Measurements from ENCODE around the gene ATXN10. TPM values are rescaled to one million over a fixed set of nuclear protein-coding genes. Genes with fewer than 3 reads are reported as not detected.

The ATXN10 gene
- polyA plus RNA-seq, 2 donors, result 23.1 to 82.7 TPM

DNA sequence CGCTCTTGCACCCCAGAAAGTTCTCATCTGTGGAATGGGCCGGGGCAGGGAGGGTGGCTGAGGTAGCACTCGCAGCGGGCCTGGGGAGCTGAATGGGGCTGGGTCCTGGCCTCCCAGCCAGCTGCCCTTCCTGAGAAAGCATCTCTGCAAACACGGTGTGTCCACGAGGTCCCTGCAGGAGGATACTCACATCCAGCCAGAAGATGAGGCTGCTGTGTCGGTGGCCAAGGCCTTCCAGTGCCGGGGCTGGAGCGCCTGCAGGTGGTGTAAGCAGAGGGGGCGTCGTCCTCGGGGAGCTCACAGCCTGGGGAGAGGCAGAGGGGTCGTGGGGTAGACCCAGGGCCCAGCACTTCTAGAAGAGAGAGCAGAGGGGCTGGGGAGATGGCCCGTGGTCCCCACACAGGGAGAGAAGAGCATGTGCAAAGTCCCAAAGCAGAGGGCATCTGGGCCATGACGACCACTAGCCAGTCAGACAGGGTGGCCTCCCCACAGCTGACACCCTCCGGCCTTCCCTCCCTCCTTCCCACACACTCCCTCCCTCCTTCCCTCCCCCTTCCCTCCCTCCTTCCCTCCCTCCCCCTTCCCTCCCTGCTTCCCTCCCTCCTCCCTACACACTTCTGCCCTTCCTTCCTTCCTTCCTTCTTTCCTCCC, 207.4 kb downstream of the ATXN10 start:
- H3K36me3 ChIP-seq (ENCODE audit: control insufficient read depth in 2 of 2, insufficient read depth in 2 of 2, low read length in 1 of 2), result no peaks in the 10 kb centered on the region
- H3K27me3 ChIP-seq (ENCODE audit: control insufficient read depth in 1 of 2, insufficient read depth in 2 of 2, low read length in 2 of 2), result peaks cover 0 to 7% of the 10 kb centered on the region in 2 donors
- no peak overlapping the region for H3K4me3 ChIP-seq (ENCODE audit: low read depth in 1 of 2, low read length in 2 of 2)
- no peak overlapping the region for H3K27ac ChIP-seq (ENCODE audit: low read depth in 2 of 2, low read length in 1 of 2)
- H3K9me3 ChIP-seq (ENCODE audit: control insufficient read depth in 2 of 2, insufficient read depth in 1 of 2, low read depth in 1 of 2, low read length in 1 of 2), result no peaks in the 10 kb centered on the region
- 44 to 50% methylated on average over 16 of the region's 16 CpGs for WGBS, 2 donors
- H3K4me1 ChIP-seq (ENCODE audit: control insufficient read depth in 2 of 2, insufficient read depth in 2 of 2, low read length in 1 of 2), result peaks cover 0 to 18% of the 10 kb centered on the region in 2 donors

DNA sequence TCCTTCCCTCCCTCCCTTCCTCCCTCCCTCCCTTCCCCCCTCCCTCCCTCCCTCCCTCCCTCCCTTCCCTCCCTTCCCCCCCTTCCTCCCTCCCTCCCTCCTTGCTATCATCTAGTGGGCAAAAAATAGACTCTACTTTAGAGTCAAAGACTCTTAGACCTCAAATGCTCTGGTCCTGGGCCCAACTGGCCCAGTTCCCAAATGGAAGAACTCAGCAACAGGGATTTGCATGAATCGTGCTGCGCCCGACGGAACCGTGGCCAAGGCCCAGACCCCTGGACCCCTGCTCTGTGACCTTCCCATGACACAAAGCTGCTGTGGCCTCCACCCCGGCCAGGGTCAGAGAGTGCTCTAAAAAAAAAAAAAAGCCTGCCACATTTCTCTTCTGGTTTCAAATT, 207.9 kb downstream of the ATXN10 start:
- Histone ChIP-seq H3K4me3 (ENCODE audit: low read depth in 1 of 2, low read length in 2 of 2) (no peak overlapping the region), H3K9me3 (ENCODE audit: control insufficient read depth in 2 of 2, insufficient read depth in 1 of 2, low read depth in 1 of 2, low read length in 1 of 2) (no peaks in the 10 kb centered on the region), H3K4me1 (ENCODE audit: control insufficient read depth in 2 of 2, insufficient read depth in 2 of 2, low read length in 1 of 2) (peaks cover 0 to 18% of the 10 kb centered on the region in 2 donors), H3K36me3 (ENCODE audit: control insufficient read depth in 2 of 2, insufficient read depth in 2 of 2, low read length in 1 of 2) (no peaks in the 10 kb centered on the region), H3K27ac (ENCODE audit: low read depth in 2 of 2, low read length in 1 of 2) (no peak overlapping the region), H3K27me3 (ENCODE audit: control insufficient read depth in 1 of 2, insufficient read depth in 2 of 2, low read length in 2 of 2) (peaks cover 0 to 7% of the 10 kb centered on the region in 2 donors)
- WGBS, 2 donors, result 37 to 58% methylated on average over 6 of the region's 6 CpGs

DNA sequence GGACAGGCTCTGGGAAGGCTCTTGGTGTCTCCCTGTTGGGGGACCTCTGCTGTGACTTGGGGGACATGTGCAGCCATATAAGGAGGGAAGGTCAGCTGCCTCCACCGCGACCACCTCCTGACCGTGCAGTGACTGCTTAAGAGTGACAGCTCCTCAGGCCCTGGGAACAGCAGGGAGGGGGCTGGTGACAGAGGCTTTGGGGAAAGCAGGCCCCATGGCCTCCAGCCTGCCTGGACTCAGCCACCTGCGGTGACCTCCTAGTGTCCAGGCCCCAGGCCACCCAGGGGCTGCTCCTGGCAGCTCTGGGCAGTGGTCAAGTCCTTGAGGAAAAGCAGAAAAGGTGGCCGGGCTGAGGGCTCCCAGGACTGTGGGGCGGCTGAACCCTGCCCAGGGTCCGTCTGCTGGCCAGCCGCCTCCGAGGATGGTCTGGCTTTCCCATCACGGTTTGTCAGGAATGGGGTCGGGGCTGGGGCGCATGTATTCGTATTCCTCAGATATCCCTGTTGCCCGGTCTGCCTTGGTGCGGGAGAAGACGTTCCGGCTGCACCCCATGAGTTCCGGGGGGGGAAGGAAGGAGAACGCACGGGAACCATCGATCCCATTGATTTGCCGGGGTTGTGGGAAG, 208.6 kb downstream of the ATXN10 start:
- peaks cover 0 to 7% of the 10 kb centered on the region in 2 donors for H3K27me3 ChIP-seq (ENCODE audit: control insufficient read depth in 1 of 2, insufficient read depth in 2 of 2, low read length in 2 of 2)
- H3K9me3 ChIP-seq (ENCODE audit: control insufficient read depth in 2 of 2, insufficient read depth in 1 of 2, low read depth in 1 of 2, low read length in 1 of 2), result no peaks in the 10 kb centered on the region
- H3K36me3 ChIP-seq (ENCODE audit: control insufficient read depth in 2 of 2, insufficient read depth in 2 of 2, low read length in 1 of 2), result no peaks in the 10 kb centered on the region
- 27 to 36% methylated on average over 21 to 22 of the region's 22 CpGs for WGBS, 2 donors
- no peak overlapping the region for H3K27ac ChIP-seq (ENCODE audit: low read depth in 2 of 2, low read length in 1 of 2)
- no peak overlapping the region for H3K4me3 ChIP-seq (ENCODE audit: low read depth in 1 of 2, low read length in 2 of 2)
- H3K4me1 ChIP-seq (ENCODE audit: control insufficient read depth in 2 of 2, insufficient read depth in 2 of 2, low read length in 1 of 2), result peaks cover 0 to 18% of the 10 kb centered on the region in 2 donors

DNA sequence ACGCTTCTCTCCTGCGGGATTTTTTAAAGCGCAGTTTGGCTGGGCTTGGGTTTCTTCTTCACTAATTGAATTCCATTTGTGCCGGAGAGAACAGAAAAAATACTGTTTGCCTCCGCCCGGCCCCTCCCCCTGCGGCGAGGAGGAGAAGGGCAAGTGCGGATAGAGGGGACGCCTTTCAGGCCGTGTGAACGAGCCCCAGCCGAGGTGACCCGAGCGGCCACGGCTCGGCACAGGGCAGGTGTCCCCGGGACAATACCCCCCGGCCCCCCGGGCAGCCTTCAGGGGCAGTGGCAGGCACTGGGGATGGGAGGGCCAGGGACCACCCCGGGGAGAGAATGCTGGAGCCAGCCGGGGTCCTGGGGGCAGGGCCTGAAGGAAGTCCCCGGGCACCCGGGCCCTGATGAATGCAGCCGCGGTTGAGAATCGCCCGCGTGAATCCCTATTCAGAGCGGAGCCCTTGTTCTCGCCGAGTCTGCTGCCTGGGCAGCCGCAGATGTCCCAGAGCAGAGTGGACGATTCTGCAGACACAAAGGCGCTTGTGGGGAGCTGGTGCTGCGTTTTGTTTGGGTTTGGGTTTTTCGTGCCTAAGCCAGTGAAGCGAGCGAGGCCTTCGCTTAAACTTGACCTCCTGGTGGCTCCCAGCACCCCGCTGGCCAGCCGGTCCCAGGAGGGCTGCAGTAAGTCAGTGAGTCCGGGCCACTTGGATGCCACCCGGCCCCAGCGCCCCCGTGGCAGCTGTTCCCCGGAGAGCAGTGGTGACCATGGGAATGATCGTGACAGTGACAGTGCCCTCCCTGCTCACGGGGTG, 209.3 kb downstream of the ATXN10 start:
- Histone ChIP-seq H3K4me1 (ENCODE audit: control insufficient read depth in 2 of 2, insufficient read depth in 2 of 2, low read length in 1 of 2) (peaks cover 0 to 18% of the 10 kb centered on the region in 2 donors), H3K9me3 (ENCODE audit: control insufficient read depth in 2 of 2, insufficient read depth in 1 of 2, low read depth in 1 of 2, low read length in 1 of 2) (no peaks in the 10 kb centered on the region), H3K27ac (ENCODE audit: low read depth in 2 of 2, low read length in 1 of 2) (no peak overlapping the region), H3K36me3 (ENCODE audit: control insufficient read depth in 2 of 2, insufficient read depth in 2 of 2, low read length in 1 of 2) (no peaks in the 10 kb centered on the region), H3K4me3 (ENCODE audit: low read depth in 1 of 2, low read length in 2 of 2) (no peak overlapping the region), H3K27me3 (ENCODE audit: control insufficient read depth in 1 of 2, insufficient read depth in 2 of 2, low read length in 2 of 2) (peaks cover 0 to 7% of the 10 kb centered on the region in 2 donors)
- 19 to 29% methylated on average over 49 of the region's 49 CpGs for WGBS, 2 donors

DNA sequence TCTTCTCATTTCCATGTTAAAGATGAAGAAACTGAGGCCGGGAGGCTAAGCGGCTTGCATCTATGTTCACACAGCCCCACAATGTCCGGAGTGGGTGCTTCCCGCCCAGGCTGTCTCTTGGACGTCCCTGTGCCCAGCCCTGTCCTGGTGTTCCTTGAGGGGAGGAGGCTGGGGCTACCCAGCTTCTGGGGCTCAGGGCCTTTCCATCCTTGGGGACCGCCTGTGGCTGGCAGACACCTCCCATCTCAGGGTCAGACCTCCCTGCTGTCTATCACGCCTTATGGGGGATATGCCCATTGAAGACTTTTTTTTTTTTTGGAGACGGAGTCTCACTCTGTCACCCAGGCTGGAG, 209.9 kb downstream of the ATXN10 start:
- Histone ChIP-seq H3K36me3 (ENCODE audit: control insufficient read depth in 2 of 2, insufficient read depth in 2 of 2, low read length in 1 of 2) (no peaks in the 10 kb centered on the region), H3K4me1 (ENCODE audit: control insufficient read depth in 2 of 2, insufficient read depth in 2 of 2, low read length in 1 of 2) (peaks cover 0 to 18% of the 10 kb centered on the region in 2 donors), H3K27ac (ENCODE audit: low read depth in 2 of 2, low read length in 1 of 2) (no peak overlapping the region), H3K9me3 (ENCODE audit: control insufficient read depth in 2 of 2, insufficient read depth in 1 of 2, low read depth in 1 of 2, low read length in 1 of 2) (no peaks in the 10 kb centered on the region), H3K4me3 (ENCODE audit: low read depth in 1 of 2, low read length in 2 of 2) (no peak overlapping the region), H3K27me3 (ENCODE audit: control insufficient read depth in 1 of 2, insufficient read depth in 2 of 2, low read length in 2 of 2) (peaks cover 0 to 7% of the 10 kb centered on the region in 2 donors)
- WGBS, 2 donors, result 83 to 84% methylated on average over 8 of the region's 8 CpGs

DNA sequence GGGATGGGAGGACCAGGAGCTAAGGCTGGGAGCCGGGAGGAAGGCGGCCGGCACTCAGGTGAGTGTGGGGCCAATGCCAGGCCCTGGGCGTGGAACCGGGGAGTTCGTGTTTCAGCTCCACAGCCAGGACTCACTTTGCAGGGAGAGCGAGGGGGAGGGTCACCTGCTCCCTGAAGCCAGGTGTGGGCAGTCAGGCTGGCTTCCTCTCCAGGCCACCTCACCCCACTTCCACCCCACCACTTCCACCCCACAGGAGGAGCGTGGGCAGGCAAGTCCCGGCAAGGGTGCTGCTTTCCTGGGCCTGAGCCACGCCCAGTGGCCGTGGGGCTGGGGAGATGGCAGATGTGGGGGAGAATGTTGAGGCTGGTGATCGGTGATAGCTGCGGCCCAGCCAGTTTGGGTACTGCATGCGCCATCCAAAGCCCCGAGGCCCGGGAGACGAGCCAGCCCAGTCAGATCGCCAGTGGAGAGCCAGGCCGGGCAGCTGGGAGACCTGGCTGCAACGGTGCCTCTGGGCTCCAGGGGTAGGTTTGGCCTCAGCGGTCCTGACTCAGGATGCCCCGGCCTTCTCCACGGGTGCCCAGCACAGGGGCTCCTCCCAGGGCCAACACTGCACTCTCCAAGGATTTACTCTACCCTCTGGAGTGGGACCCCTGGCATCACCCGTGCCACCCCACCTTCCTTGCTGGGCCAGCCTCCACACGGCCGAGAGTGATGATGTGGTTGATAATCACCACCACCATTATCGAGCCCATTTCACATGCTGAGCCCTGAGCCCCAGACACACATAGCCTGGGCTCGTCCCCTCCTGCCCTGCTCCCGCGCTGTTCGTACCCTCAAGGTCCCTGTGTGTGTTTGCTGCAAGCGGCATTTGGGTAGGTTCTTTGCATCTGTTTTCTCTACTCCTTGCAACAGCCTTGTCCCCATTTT, 211.5 kb downstream of the ATXN10 start:
- H3K27me3 ChIP-seq (ENCODE audit: control insufficient read depth in 1 of 2, insufficient read depth in 2 of 2, low read length in 2 of 2), result peaks cover 0 to 7% of the 10 kb centered on the region in 2 donors
- no peak overlapping the region for H3K27ac ChIP-seq (ENCODE audit: low read depth in 2 of 2, low read length in 1 of 2)
- H3K4me1 ChIP-seq (ENCODE audit: control insufficient read depth in 2 of 2, insufficient read depth in 2 of 2, low read length in 1 of 2), result peaks cover 0 to 29% of the 10 kb centered on the region in 2 donors
- H3K36me3 ChIP-seq (ENCODE audit: control insufficient read depth in 2 of 2, insufficient read depth in 2 of 2, low read length in 1 of 2), result no peaks in the 10 kb centered on the region
- H3K4me3 ChIP-seq (ENCODE audit: low read depth in 1 of 2, low read length in 2 of 2), result no peak overlapping the region
- no peaks in the 10 kb centered on the region for H3K9me3 ChIP-seq (ENCODE audit: control insufficient read depth in 2 of 2, insufficient read depth in 1 of 2, low read depth in 1 of 2, low read length in 1 of 2)
- 61 to 64% methylated on average over 30 to 32 of the region's 32 CpGs for WGBS, 2 donors

DNA sequence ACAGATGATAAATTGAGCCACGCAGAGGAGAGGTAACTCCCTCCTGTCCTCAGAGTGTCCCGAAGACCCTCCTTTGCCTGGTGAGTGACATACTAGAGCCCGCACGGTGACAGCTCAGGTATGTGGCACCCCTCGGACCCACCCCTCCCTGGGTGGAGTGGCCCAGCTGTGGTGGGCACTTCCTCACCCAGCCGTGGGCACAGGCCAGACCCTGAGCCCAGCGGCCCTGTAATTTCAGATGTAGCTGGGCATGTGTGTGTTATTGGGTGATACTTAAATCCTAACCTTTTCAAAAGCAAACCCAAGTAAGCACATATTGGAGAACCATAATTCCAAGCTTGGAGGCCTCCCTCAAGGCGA, 212.2 kb downstream of the ATXN10 start:
- Histone ChIP-seq H3K27ac (ENCODE audit: low read depth in 2 of 2, low read length in 1 of 2) (no peak overlapping the region), H3K4me1 (ENCODE audit: control insufficient read depth in 2 of 2, insufficient read depth in 2 of 2, low read length in 1 of 2) (peaks cover 0 to 30% of the 10 kb centered on the region in 2 donors), H3K36me3 (ENCODE audit: control insufficient read depth in 2 of 2, insufficient read depth in 2 of 2, low read length in 1 of 2) (no peaks in the 10 kb centered on the region), H3K4me3 (ENCODE audit: low read depth in 1 of 2, low read length in 2 of 2) (no peak overlapping the region), H3K9me3 (ENCODE audit: control insufficient read depth in 2 of 2, insufficient read depth in 1 of 2, low read depth in 1 of 2, low read length in 1 of 2) (no peaks in the 10 kb centered on the region), H3K27me3 (ENCODE audit: control insufficient read depth in 1 of 2, insufficient read depth in 2 of 2, low read length in 2 of 2) (peaks cover 0 to 6% of the 10 kb centered on the region in 2 donors)
- WGBS, 2 donors, result 84 to 86% methylated on average over 8 of the region's 8 CpGs

DNA sequence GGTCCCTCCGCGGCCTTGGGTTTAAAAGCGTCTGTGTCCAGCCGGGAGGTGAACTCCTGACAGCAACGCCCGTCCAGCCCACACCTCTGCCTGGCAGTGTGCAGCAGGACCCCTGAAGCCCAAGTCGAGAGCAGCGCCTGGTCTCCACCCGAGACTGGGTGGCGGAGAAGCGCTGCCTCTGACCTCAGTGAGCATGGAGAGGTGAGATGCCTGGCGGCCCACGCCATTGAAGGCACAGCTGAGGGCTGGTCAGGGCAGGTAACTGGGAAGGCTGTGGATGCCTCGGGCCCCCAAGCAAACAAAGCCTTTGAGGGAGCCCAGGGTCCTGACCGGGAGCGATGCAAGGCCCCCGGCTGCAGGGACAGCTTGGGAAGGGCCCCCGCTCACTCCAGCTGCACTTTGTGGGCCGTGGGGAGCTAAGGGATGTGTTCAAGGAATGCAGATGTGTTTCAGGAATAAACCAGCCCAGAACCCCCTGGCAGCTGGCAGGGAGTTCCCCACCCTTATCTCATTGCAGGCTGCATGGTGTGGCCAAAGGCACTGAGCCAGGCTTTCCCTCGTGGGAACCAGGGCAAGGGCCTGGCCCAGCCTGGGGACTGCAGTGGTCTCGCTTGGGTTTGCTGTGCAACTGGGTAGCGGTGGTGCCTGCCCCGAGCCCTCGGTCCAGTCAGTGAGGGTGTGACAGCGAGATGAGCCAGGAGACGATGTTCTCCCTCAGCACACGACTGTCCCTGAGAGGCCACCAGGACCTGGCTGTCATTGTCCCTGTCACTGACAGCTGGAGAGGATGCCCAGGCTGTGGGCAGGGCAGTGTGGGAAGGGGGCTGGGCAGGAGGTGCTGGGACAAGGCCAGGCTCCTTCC, 212.8 kb downstream of the ATXN10 start:
- Histone ChIP-seq H3K27me3 (ENCODE audit: control insufficient read depth in 1 of 2, insufficient read depth in 2 of 2, low read length in 2 of 2) (peaks cover 0 to 3% of the 10 kb centered on the region in 2 donors), H3K4me1 (ENCODE audit: control insufficient read depth in 2 of 2, insufficient read depth in 2 of 2, low read length in 1 of 2) (peaks cover 0 to 30% of the 10 kb centered on the region in 2 donors), H3K9me3 (ENCODE audit: control insufficient read depth in 2 of 2, insufficient read depth in 1 of 2, low read depth in 1 of 2, low read length in 1 of 2) (no peaks in the 10 kb centered on the region), H3K27ac (ENCODE audit: low read depth in 2 of 2, low read length in 1 of 2) (no peak overlapping the region), H3K4me3 (ENCODE audit: low read depth in 1 of 2, low read length in 2 of 2) (no peak overlapping the region), H3K36me3 (ENCODE audit: control insufficient read depth in 2 of 2, insufficient read depth in 2 of 2, low read length in 1 of 2) (no peaks in the 10 kb centered on the region)
- WGBS, 2 donors, result 73% methylated on average over 27 of the region's 27 CpGs

Data from esophagus (tissue), 2 donors.